Right lobe of liver (tissue), 4 donors: ENCODE results near the gene ZNF467.

Experiments
- POLR2A ChIP-seq: fragments of 450-650 bp; IDR thresholded peaks from one replicate; pipeline ENCODE4 v1.6.1; 2017; ENCODE audit warnings: antibody characterized with exemption, mild to moderate bottlenecking
- TF ChIP-seq, protein P1 (sequence below), 4 donors: fragments of 200-600 bp in 3 of 4; fragments of 450-650 bp in 1 of 4; IDR thresholded peaks; one replicate each; pipeline versions ENCODE4 v1.5.1 to v1.8.0; 2016 to 2022; ENCODE audit warnings: antibody characterized with exemption in 4 of 4, mild to moderate bottlenecking in 2 of 4
- donor health status: DM: no; HTN: no; CAD: no.
- donor health status: DM: no; HTN: no; CAD: no.
- donor health status: DM: no; HTN: yes; CAD: no.

DNA sequence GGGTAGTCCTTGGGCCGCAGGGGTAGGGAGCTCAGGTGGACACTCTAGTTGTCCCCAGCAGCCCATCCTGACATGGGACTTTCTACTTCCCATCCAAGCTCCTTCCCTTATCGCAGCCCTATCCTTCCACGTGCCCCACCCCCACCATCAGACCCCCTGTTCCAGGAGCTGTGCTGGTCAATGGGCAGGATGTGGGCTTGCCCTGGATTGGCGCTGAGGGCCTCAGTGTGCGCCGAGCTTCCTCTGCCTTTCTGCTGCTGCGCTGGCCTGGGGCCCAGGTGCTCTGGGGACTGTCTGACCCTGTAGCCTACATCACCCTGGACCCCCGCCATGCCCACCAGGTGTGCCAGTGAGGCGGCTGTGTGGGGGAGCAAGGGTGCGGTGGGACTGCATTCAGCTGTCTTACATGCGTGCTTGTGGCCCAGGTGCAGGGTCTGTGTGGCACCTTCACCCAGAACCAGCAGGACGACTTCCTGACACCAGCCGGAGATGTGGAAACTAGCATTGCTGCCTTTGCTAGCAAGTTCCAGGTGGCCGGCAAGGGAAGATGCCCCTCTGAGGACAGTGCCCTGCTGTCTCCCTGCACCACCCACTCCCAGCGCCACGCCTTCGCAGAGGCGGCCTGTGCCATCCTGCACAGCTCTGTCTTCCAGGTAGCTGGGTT lies 9.4 kb upstream of the ZNF467 start:
- TF ChIP-seq POLR2A = no peak
- TF ChIP-seq, protein P1, sequence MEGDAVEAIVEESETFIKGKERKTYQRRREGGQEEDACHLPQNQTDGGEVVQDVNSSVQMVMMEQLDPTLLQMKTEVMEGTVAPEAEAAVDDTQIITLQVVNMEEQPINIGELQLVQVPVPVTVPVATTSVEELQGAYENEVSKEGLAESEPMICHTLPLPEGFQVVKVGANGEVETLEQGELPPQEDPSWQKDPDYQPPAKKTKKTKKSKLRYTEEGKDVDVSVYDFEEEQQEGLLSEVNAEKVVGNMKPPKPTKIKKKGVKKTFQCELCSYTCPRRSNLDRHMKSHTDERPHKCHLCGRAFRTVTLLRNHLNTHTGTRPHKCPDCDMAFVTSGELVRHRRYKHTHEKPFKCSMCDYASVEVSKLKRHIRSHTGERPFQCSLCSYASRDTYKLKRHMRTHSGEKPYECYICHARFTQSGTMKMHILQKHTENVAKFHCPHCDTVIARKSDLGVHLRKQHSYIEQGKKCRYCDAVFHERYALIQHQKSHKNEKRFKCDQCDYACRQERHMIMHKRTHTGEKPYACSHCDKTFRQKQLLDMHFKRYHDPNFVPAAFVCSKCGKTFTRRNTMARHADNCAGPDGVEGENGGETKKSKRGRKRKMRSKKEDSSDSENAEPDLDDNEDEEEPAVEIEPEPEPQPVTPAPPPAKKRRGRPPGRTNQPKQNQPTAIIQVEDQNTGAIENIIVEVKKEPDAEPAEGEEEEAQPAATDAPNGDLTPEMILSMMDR (IDR thresholded peaks at IDR 0.05) = no peak
